GM18505 (cell line): Measurements from ENCODE around the gene THADA.
"Not testable (repeated sequence)": the region's sequence is repeated elsewhere in the genome, so short reads cannot be mapped to it uniquely, and the experiment has no call there.

ENCODE experiments used
- ATAC-seq: cut with Tn5 transposase; IDR thresholded peaks from one replicate; pipeline ENCODE4 v1.9.1; 2021; ENCODE audit not compliant: unreplicated experiment
- POLR2A ChIP-seq: IDR thresholded peaks from 4 replicates; pipeline ENCODE4 v1.6.1; 2011; ENCODE audit warnings: borderline replicate concordance; ENCODE audit not compliant: insufficient read depth, insufficient read length; ENCODE audit errors: extremely low read depth

Gene THADA

GRCh38 chr2:43576981-43577892 lies 18.6 kb downstream of the THADA start:
- TF ChIP-seq POLR2A, result no peak
- no peak for ATAC-seq

GRCh38 chr2:43572244-43572643 lies 23.6 kb downstream of the THADA start:
- no peak for TF ChIP-seq POLR2A
- no peak for ATAC-seq

DNA sequence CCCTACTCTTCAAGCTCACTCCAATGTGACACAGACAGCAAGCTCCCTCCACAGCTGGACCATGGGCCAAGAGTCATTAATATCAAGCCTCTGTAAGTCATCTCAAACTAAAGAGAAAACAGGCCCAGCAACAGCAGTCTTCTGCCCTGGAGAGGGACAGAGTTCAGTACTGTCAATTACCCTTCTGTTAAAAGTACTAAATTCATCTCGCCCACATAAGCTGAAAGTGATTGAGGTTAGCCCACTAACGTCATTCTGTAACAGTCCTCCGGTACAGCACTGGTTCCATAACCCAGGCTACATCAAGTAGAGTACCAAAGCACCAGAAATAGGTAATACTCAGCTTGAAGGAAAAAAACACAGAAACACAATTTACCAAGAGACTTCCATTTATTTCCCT lies 25.9 kb downstream of the THADA start:
- ATAC-seq, result no peak
- no peak for TF ChIP-seq POLR2A

DNA sequence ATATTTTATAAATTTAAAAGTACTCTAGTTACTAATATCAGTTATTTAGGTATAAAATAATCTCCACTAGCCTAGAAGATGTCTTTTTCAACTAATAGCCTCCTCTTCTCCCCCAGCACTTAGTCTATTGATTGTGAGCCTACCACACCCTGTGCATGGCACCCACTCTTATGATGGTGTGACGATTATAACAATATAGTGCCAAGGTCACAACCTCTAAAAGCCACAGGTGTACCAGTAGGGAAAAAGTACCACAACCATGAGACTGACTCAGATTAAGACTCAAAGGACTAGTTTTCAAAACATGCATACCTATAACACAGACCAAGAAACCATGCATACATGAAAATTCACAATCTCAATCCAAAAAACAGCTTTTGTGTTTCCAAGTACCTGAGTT lies 27.6 kb downstream of the THADA start:
- no peak for TF ChIP-seq POLR2A
- no peak for ATAC-seq

GRCh38 chr2:43566461-43566729 lies 29.4 kb downstream of the THADA start:
- TF ChIP-seq POLR2A, result no peak
- ATAC-seq, result peak; percentile 19

- no peak for ATAC-seq
- no peak for TF ChIP-seq POLR2A
Measured at GRCh38 chr2:43563679-43564078, 32.2 kb downstream of the THADA start.

DNA sequence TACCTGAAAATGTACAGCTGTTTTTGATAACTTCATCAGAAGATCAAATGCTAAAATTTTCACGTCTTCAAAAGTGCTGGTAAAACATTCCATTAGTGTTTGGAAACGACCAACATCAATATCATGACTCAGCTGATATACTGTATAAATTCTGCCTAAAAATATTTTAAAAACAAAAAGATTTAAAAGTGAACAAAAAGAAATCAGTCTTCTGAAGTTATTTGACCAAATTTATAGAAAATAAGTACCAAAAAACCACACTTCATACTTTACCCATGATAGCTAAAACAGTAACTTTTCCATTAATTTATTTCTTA lies 35.6 kb downstream of the THADA start:
- TF ChIP-seq POLR2A, result no peak
- no peak for ATAC-seq

DNA sequence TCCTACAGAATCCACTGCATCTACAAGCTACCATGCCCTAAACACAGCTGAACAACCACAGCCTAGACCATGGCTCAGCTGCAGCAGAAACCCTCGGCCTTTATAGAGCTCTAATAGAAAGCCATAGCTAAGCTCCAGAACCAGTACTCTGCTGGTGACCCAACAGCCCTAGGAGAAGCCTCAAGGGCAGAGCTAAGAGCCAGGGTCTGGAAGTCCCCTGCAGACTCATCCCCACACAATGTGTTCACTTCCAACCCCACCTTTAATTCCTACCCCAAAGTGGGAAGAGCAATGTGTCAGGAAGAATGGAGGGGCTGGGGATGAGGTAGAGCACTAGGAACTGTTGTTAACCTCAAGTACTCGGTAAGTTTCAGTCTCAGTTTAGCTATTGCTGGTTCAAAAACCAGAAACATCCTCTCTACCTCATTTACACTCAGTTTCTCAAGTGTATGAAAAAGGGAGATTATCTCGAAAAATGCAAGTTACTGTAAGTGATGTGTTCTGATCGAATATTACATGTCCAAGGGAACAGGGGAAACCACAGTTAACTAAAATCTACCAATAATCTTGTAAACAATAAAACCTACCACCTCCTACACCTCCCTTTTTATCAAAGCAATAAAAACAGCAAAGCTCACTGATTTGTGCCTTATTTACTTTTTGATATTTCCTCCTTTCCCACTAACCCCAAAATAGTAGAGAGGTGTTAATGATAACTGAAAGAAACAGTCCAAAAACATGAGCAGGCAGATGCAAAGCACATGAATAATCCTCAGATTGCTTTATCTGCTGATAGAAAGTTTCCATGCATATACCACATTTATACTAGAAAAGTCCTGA lies 36.2 kb downstream of the THADA start:
- TF ChIP-seq POLR2A, result no peak
- ATAC-seq, result peak; percentile 61

- ATAC-seq, result no peak
- no peak for TF ChIP-seq POLR2A
Measured at GRCh38 chr2:43557196-43557595, 38.6 kb downstream of the THADA start.

GRCh38 chr2:43556256-43556655 lies 39.6 kb downstream of the THADA start:
- no peak for ATAC-seq
- TF ChIP-seq POLR2A, result no peak

- ATAC-seq, result no peak
- no peak for TF ChIP-seq POLR2A
Measured at GRCh38 chr2:43553341-43553855, 42.4 kb downstream of the THADA start.

- no peak for ATAC-seq
- TF ChIP-seq POLR2A, result no peak
Measured at GRCh38 chr2:43551990-43552389, 43.8 kb downstream of the THADA start.

DNA sequence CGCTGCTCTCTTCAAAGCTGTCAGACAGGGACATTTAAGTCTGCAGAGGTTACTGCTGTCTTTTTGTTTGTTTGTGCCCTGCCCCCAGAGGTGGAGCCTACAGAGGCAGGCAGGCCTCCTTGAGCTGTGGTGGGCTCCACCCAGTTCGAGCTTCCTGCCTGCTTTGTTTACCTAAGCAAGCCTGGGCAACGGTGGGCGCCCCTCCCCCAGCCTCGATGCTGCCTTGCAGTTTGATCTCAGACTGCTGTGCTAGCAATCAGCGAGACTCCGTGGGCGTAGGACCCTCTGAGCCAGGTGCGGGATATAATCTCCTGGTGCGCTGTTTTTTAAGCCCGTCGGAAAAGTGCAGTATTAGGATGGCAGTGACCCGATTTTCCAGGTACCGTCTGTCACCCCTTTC lies 47.5 kb downstream of the THADA start:
- not testable (repeated sequence) for ATAC-seq

GRCh38 chr2:43542285-43542933 lies 53.4 kb downstream of the THADA start:
- no peak for ATAC-seq

GRCh38 chr2:43541165-43541564 lies 54.7 kb downstream of the THADA start:
- no peak for ATAC-seq
- TF ChIP-seq POLR2A, result no peak

More at GRCh38 chr2:43542285-43542933, 53.4 kb downstream of the THADA start:
- TF ChIP-seq POLR2A, result no peak
